Measurements from ENCODE around the gene CIB4.

Gene CIB4

GRCh38 chr2:26537069-26537825 lies 103.9 kb downstream of the CIB4 start:
- no peak overlapping the region for H3K4me3 ChIP-seq (ENCODE audit: control insufficient read depth, low read depth, low read length)
- TF ChIP-seq, protein P1, sequence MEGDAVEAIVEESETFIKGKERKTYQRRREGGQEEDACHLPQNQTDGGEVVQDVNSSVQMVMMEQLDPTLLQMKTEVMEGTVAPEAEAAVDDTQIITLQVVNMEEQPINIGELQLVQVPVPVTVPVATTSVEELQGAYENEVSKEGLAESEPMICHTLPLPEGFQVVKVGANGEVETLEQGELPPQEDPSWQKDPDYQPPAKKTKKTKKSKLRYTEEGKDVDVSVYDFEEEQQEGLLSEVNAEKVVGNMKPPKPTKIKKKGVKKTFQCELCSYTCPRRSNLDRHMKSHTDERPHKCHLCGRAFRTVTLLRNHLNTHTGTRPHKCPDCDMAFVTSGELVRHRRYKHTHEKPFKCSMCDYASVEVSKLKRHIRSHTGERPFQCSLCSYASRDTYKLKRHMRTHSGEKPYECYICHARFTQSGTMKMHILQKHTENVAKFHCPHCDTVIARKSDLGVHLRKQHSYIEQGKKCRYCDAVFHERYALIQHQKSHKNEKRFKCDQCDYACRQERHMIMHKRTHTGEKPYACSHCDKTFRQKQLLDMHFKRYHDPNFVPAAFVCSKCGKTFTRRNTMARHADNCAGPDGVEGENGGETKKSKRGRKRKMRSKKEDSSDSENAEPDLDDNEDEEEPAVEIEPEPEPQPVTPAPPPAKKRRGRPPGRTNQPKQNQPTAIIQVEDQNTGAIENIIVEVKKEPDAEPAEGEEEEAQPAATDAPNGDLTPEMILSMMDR (IDR thresholded peaks at IDR 0.05; ENCODE audit: control insufficient read depth, insufficient read depth, low read depth, low read length, missing control alignments): no peak
- DNase-seq (ENCODE audit: low read depth): no peak

- TF ChIP-seq, protein P1 (IDR thresholded peaks at IDR 0.05; ENCODE audit: control insufficient read depth, insufficient read depth, low read depth, low read length, missing control alignments): no peak
- no peak for DNase-seq (ENCODE audit: low read depth)
- no peak overlapping the region for H3K4me3 ChIP-seq (ENCODE audit: control insufficient read depth, low read depth, low read length)
Observed at GRCh38 chr2:26536371-26537068, 104.6 kb downstream of the CIB4 start.

GRCh38 chr2:26535663-26536275 lies 105.4 kb downstream of the CIB4 start:
- TF ChIP-seq, protein P1 (IDR thresholded peaks at IDR 0.05; ENCODE audit: control insufficient read depth, insufficient read depth, low read depth, low read length, missing control alignments): no peak
- DNase-seq (ENCODE audit: low read depth): no peak
- no peak overlapping the region for H3K4me3 ChIP-seq (ENCODE audit: control insufficient read depth, low read depth, low read length)

DNA sequence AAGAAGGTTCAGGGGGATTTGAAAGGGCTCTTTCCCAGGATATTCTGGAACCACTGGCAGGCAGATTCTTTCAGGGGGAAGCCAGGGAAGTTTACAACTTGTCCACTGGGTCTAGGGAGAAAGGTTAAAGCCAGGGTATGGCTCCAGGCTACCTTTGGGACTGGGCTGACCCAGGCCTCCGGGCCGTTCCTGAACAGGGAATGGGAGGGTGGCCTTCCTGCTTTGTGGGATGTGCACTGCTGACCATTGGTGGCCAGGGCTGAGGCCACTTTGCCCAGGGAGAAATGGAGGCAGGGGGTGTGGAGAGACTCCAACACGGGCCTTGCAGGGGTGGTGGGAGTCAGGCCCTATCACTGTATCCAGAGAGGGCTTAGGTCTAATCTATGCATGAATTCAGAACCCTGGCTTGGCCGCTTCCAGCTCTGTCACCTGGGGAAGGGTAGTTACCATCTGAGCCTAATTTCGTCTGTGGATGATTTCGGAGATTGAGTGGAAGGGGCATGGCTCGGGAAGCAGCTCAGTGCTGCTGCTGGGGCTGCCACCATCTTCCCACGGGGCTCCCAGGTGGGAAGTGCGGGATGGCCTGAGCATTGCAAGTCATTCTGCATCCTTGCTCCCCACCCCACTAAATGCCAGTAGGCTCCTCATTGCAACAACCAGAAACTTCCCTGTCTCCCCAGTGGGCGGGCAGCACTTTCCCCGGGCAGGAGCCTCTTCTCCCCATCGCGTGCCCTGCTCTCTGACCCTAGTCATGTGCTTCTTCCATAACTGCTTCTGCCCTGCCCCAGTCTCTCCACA lies 106.1 kb downstream of the CIB4 start:
- DNase-seq (ENCODE audit: low read depth): no peak
- TF ChIP-seq, protein P1 (IDR thresholded peaks at IDR 0.05; ENCODE audit: control insufficient read depth, insufficient read depth, low read depth, low read length, missing control alignments): no peak
- H3K4me3 ChIP-seq (ENCODE audit: control insufficient read depth, low read depth, low read length): no peak overlapping the region

DNA sequence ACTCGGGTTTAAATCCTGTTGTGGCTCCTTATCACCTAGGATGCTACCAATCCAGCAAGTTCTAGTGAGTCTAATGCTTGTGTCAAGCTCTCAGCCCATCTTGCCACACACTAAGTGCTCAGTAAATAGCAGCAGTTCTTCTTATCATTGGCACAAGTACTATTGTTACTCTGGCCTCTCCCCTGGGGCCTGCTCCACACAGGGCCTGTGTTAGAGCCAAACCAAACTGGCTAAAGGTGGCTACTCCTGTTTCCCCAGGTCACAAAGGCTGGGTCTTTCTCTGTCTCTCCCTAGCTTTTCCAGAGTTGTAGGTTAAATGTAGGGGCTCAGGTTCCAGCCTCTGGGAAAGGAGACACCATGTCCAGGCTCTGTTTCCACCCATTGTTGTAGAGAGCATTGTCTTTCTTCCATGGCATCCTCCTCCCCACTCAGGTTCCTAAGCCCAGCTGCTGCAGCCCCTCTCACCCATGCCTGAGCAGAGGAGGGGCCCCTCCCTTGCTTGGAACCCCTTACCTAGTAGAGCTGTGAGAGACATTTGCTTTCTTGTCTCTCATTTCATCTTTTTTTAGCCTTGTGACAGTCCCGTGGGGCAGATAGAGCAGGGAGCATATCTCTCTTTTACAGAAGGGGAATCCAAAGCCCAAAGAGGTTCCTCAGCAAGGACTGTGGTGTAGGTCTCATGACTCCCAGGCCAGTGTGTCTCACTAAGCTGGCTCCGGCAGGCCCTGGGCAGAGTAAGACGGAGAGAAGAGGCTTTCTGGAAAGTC lies 106.9 kb downstream of the CIB4 start:
- no peak for DNase-seq (ENCODE audit: low read depth)
- TF ChIP-seq, protein P1 (IDR thresholded peaks at IDR 0.05; ENCODE audit: control insufficient read depth, insufficient read depth, low read depth, low read length, missing control alignments): no peak
- H3K4me3 ChIP-seq (ENCODE audit: control insufficient read depth, low read depth, low read length): no peak overlapping the region
